GM18511 (cell line): ENCODE measurements around the gene BIN1.
"Not testable (repeated sequence)": the region's sequence is repeated elsewhere in the genome, so short reads cannot be mapped to it uniquely, and the experiment has no call there.

ENCODE experiments used
- ATAC-seq: cut with Tn5 transposase; IDR thresholded peaks from one replicate; pipeline ENCODE4 v1.9.1; 2021; ENCODE audit warnings: mild to moderate bottlenecking, moderate library complexity; ENCODE audit not compliant: unreplicated experiment

BIN1 gene

GRCh38 chr2:127134235-127134634 lies 27.3 kb upstream of the BIN1 start:
- ATAC-seq, result no peak

DNA sequence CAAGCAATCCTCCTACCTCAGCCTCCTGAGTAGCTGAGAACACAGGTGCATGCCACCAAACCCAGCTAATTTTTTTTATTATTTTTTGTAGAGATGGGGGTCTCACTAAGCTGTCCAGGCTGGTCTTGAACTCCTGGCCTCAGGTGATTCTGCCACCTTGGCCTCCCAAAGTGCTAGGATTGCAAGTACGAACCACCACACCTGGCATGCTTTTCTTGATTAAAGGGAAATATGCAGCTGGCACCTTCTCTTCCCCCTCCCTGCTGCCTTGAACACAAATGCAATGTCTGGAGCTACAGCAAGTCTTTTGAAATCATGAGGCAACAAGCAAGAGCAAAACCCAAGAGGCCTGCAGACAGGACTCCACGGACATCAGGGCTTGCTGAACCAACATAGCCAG lies 26.8 kb upstream of the BIN1 start:
- ATAC-seq, result no peak

DNA sequence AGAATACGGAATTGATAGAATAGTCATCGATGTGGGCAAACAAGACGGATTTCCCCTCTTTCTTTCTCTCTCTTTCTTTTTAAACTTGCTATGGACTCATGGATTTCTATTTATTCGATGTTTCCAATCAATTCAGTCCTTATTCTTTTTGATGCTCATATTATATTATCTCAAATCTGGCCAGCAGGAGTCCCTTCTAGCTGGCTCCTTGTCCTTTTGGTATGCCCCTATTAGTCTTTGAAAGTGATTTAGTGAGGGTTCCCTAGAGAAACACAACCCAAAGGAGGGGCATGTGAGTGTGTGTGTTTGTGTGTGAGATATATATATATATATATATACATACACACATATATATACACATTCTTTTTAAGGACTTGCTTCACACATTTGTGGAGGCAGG lies 23.5 kb upstream of the BIN1 start:
- no peak for ATAC-seq

DNA sequence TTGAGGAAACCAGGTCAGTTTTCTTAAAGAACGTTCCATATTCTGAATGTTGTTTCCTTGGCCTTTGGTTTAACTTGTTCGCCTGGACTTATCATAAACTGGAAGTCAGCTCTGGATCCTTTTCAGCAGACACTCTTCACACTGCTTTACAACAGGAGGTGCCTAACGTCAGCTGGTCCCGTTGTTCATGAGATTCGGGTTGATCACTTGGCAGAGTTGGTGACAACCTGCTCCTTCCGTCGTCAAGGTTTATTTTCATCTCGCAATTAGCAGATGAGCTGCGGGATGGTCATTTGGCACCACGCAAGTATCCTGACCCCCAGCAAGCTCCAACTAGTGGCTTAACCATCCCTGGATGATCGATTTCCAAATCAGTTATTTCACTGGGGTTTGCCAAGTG lies 23.0 kb upstream of the BIN1 start:
- ATAC-seq, result no peak

- ATAC-seq, result peak; percentile 91
Observed at GRCh38 chr2:127128445-127128904, 21.5 kb upstream of the BIN1 start.

DNA sequence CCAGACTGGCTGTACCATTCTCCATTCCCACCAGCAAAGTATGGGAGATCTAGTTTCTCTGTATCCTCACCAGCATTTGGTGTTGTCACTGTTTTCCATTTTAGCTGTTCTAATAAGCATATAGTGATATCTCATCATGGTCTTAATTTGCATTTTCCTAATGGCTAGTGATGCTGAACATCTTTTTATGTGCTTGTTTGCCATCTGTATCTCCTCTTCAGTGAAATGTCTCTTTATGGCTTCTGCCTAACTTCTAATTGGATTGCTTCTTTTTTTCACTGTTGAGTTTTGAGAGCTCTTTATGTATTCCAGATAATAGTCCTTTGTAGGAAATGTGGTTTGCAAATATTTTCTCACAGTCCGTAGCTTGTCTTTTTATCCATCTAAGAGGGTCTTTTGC lies 18.9 kb upstream of the BIN1 start:
- ATAC-seq, result no peak

- ATAC-seq, result no peak
Observed at GRCh38 chr2:127124426-127124825, 17.5 kb upstream of the BIN1 start.

DNA sequence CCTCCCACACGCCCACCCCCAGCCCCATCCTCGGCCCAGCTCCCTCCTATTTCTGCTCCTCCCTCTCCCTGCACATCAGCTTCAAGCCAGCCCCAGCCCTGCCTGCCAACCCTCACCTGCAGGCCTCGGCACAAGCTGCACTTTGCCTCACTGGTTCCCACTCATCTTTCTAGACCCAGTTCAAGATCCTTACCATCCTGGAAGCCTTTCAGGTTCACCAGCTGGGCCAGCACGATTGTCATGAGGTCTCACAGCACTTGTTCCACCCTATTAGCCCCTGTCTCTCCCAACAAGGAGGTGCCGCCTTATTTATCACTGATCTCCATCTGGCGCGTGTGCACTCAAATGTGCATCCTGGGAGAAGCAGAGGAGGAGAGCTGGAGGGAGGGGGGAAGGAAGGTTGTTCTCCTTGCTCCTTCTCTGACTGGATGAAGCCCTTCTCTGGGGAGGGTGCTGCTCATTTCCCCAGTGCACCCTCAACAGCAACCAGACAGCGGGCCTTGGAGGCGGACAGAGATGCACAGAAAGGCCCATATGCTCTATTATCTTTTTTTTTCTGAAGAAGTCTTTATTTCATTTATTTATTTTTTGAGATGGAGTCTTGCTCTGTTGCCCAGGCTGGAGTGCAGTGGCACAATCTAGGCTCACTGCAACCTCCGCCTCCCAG lies 15.5 kb upstream of the BIN1 start:
- no peak for ATAC-seq

- ATAC-seq, result no peak
Observed at GRCh38 chr2:127121776-127122176, 14.8 kb upstream of the BIN1 start.

GRCh38 chr2:127121353-127121752 lies 14.4 kb upstream of the BIN1 start:
- no peak for ATAC-seq

DNA sequence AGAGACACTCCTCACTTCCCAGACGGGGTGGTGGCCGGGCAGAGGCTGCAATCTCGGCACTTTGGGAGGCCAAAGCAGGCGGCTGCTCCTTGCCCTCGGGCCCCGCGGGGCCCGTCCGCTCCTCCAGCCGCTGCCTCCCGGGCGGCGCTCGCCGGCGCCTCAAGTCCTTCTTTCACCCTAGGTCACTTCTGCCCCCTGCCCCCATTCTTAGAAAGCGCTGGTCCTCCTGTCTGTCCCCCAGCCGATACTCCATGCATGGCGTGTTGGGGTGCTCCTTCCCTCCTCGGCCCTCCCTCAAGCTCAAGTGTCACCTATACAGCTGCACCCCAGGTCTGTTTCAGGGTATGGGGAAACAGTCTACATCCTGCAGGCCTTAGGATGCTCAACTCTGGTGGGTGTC lies 13.5 kb upstream of the BIN1 start:
- not testable (repeated sequence) for ATAC-seq

DNA sequence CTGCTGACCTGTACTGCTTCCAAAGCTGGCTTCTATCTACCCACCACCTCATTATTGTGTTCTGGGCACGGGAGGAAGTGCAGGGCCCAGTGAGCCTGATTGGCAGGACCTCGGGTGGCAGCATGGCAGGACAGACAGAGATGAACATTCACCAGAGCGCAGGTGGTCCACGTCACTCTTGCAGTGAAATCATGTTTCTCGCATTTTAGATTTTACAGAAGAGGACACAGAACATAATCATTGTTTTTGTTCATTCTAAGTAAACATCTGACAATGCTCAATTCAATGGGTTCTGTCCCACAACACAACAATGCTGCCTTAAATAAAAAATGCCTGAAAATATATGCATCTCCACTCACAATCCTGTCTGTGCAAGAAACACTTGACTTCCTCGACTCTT lies 11.5 kb upstream of the BIN1 start:
- ATAC-seq, result no peak

DNA sequence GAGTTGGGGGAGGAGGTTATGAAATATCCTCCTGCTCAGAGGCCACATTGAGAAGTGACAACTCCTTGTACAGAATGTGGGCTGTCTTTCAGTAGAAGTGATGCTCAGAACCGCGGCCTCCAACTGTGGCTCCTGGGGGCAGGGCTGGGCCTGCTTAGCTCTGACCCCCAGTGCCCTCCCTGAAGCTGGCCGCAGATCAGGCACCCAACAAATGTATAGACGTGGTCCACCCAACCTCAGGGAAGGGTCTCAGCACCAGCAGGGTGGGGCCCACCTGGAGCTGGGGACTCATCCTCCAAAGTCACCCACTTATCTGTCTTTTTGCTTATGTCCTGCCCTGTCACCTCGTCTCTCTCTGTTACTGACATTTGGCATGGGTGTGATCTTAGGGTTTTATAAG lies 11.1 kb upstream of the BIN1 start:
- no peak for ATAC-seq

GRCh38 chr2:127117603-127118002 lies 10.6 kb upstream of the BIN1 start:
- ATAC-seq, result no peak

GRCh38 chr2:127115471-127116199 lies 8.7 kb upstream of the BIN1 start:
- ATAC-seq, result no peak

DNA sequence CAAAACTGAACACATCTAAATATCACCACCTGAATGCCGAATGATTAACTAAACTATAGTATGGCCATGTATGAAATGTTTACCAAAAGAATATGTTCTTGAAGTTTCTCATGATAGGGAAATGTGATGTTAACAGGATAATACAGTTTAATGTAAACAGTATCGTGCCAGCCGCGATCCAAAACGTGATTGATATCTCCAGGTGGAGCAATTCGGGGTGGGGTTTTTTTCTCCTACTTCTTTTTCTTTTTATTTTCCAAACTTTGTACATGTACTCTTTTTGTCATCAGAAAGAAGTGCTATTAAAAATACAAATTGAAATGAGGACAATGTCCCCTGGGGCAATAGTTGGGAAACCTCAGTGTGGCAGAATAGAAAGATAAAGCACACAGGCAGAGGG lies 4.0 kb upstream of the BIN1 start:
- no peak for ATAC-seq

DNA sequence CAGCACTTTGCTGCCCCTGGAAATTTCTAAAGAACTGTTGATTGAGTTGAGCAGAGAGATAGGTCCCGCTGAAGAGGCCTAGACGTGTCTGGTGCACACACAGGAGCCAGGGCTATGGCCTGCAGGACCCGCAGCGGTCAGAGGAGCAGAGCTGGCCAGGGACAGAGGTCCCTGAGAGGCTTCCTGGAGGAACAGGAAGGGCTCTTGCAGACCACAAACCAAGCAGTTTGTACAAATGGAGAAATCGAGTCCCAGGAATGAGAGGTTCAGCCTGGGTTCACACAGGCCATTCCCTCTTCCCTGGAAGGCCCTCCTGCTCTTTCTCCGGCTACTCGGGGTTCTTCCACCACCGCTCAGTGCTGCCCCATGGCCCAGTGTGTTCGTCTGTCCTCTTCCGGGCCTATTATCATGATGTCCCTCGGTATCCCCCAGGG lies 1.2 kb upstream of the BIN1 start:
- no peak for ATAC-seq

DNA sequence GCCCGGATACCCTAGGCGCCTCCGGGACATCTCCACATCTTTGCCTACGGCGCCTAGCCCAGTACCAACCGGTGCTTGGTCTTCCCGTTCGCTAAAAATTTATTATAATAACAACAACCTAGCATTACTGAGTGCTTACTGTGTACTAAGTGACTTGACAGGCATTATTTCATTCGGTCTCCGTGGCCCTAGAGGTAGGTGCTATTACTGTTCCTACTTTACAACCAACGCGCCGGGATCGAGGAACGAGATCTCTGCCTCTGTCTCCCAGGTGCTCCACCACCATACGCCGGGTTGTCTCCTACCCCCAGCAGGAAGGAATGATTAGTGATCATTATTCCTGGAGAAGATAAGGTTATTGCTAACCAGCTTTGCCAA lies 657 bp upstream of the BIN1 start:
- peak; percentile 32 for ATAC-seq

DNA sequence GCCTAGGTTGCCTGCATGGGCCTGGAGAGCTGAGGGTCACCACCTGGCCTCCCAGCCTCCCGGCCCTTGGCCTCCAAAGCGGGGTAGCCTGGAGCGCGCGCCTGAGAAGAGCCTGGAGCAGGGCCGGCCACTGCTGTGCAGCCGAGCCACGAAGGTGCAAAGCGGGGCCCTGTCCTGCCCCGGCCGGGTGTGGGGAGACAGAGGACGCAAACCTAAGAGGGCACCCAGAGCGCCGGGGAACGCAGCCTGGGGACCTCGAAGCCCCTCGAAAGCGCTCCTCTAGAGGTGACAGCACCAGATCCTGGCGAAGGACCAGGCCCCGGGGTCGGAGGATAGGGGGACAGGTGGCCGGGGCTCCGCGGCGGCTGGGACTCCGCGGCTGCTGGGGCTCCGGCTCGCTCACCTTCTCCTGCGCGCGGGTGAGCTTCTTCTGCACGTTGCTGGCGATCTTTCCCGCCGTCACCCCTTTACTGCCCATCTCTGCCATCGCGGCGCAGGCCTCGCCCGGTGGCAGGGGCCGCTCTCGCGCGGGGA lies 430 bp downstream of the BIN1 start:
- ATAC-seq, result peak; percentile 33

DNA sequence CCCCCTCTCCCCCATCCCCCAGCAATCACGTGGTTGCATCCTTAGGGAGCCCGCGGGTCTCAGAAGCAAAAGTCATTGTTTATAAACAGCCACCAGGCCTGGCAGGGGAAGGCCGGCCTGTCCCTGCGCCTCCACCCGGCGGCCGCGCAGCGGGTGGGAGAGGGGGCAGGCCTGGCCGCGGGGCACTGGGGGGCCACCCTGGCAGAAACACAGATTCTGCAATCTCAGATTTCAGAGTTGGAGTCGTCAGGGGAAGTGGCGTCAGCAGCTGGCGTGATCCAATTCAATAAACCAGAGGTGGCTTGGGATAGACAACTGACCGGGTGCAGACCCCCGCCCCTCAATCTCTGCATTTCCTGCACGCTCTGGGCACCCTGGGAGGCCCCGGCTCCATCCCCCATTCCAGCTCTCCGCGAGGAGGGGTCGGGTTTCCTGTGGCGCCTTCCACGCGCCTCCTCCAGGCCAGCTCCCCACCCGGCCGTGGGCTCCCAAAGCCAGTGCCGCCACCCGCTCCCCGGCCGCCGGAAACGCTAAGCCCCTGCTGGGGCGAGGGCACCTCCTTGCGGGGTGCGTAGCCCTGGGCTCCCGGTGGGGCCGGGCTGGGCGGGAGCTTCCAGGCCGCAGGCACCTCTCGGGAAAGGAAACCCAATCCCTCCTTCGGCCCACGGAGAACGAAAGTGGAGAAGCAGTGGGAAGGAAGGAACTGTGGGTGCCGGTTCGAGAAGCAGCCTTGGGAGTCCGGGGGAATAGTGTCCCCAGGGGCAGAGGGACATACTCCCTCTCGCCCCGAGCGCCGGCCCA lies 1.1 kb downstream of the BIN1 start:
- ATAC-seq, result peak; percentile 2

GRCh38 chr2:127104881-127105655 lies 1.9 kb downstream of the BIN1 start:
- ATAC-seq, result no peak
